Activated T-cell treated with anti-CD3 and anti-CD28 coated beads for 4 hours (primary cell): ENCODE results near the gene PKDCC.
"Not testable (repeated sequence)": the region's sequence is repeated elsewhere in the genome, so short reads cannot be mapped to it uniquely, and the experiment has no call there.

Experiments used
- DNase-seq: peaks from one replicate; pipeline ENCODE4 v3.0.0-alpha.2; 2020

The PKDCC gene

GRCh38 chr2:42050703-42051542 is 3.1 kb downstream of the PKDCC start:
- no peak for DNase-seq

DNA sequence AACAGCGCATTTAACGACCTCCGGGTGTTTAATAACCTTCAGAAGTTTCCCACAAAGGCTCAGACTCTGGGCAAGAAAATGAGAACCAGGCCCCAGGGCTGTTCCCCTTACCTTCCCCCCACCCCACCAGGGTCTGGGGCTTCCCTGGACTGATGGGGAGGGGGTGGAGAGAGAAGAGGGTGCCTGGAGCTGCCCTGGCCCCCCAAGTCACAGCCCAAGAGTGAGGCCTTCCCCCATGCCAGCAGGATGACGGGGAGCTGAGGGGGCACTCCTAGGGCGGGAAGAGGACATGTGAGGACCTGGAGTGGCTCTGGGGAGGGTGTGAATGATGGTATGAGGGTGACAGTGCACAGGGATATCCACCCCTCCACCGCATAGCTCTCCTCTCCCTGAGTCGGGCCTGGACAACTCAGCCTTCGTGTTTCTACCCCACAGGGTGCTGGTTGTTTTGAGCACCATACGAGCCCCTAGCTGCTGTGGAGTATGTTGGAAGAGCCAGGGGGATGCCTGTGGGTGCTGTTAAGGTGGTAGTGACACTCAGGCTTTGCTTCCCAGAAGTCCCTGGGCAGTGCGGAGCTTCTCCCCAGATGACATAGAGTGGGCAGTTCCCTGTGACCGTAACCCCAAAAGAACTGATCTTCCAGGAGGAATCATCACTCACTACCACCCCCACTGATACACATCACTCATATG is 3.9 kb downstream of the PKDCC start:
- DNase-seq, result no peak

GRCh38 chr2:42052702-42053481 is 5.1 kb downstream of the PKDCC start:
- no peak for DNase-seq

GRCh38 chr2:42053482-42053790 is 5.6 kb downstream of the PKDCC start:
- no peak for DNase-seq

DNA sequence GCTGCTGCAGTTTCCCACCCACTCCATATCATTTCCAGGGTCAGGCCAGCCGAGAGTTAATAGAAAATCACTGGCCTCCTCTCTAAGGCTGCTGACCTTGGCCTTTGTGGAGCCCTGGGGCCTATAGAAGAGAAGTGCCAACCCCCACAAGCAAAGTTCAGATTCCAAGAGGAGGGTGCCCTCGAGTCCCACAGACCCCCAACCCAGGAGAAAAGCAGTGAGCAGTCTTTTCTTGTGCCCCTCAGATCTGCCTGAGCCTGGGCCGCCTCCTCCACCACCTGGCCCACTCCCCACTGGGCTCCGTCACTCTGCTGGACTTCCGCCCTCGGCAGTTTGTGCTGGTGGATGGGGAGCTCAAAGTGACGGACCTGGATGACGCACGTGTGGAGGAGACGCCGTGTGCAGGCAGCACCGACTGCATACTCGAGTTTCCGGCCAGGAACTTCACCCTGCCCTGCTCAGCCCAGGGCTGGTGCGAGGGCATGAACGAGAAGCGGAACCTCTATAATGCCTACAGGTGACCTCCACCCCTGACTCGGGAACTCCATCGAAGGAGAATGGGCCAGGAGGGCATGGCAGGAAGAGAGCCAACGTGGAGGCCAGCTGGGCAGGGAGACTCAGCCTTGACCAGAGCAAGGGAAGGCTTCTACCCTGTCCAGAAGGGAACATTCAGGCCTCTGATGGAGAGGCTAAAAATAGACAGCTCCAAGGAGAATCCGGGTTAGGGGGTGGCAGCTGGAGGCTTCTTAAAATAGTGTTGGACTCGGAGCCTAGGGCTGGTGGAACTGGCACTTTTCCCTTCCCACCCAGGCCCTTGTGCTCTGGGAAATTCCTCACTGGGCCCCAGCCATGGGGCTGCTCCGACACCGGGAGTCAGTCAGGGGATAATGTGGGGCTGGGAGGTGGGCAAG is 6.2 kb downstream of the PKDCC start:
- no peak for DNase-seq

- DNase-seq, result no peak
Observed at GRCh38 chr2:42054714-42055430, 7.1 kb downstream of the PKDCC start.

GRCh38 chr2:42055573-42056514 is 8.0 kb downstream of the PKDCC start:
- DNase-seq, result no peak

DNA sequence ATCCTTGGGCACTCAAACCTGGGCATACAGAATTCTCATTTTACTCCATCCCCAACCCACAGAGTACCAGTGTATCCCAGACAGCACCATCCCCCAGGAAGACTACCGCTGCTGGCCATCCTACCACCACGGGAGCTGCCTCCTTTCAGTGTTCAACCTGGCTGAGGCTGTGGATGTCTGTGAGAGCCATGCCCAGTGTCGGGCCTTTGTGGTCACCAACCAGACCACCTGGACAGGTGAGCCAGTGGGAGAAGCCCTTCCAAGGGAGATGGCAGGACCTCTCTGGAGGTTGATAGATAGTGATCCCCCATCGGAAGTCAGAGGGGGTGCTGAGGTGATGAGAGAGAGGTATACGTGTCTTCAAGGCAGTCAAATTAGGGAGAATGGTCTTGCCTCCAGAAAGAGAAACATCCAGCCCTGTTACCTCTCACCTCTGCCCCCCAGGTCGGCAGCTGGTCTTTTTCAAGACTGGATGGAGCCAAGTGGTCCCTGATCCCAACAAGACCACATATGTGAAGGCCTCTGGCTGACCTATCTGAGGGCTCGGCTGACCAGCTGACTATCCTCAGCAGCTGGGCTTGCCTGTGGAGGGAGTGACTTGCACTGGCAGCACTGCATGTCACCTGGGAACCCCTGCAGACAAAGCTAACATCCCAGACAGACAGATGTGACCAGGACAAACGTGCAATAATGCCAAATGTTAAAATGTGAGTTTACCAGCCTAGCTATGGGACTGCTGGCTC is 9.5 kb downstream of the PKDCC start:
- no peak for DNase-seq

GRCh38 chr2:42057902-42058450 is 10.2 kb downstream of the PKDCC start:
- no peak for DNase-seq

DNA sequence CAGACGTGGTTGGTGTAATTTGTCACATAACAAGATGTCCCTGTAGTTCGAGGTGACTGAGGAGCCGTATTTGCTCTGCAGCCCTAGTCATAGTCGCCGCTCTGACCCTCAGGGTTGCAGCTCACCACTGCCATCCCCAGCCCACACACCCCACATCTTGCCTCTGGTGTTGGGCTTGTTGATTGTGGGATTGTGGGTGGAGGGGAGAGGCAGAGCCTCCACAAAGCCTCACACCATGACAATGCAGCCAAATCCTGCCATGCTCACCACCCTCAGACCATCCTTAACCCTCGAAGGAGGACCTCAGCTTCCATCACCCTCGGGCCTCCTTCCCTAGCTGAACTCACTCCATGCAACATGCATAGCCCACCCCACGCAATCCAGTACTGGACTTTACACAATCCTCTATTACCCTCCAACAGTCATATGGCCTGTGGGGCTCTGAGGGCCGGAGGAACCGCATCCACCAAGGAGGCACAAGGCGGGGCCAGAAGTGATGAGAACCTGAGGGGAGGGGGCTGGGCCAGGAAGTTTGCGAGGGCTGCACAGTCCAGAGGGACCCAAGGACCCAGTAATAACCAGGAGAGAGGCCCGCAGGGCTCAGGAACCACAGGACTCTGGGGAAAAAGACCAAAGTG is 11.6 kb downstream of the PKDCC start:
- no peak for DNase-seq

DNA sequence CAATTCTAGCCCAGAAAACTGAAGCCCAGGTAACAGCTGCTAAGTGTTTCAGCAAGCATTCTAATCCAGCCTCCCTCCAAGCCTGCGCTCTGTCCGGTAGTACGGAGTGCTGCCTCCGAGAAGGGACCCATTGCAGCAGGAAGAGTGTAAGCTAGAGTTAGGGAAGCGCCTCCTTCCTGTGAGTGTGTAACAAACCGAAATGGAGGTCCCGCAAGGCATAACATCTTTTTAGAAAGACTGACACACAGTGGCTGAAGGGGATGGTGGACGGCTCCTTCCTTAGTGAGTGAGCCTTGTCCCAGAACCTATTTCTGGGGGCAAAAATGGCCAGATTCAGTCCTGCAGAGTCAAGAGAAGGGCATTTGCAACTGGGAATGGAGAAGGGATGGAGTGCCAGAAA is 12.2 kb downstream of the PKDCC start:
- no peak for DNase-seq

GRCh38 chr2:42060718-42061619 is 13.1 kb downstream of the PKDCC start:
- DNase-seq, result no peak

DNA sequence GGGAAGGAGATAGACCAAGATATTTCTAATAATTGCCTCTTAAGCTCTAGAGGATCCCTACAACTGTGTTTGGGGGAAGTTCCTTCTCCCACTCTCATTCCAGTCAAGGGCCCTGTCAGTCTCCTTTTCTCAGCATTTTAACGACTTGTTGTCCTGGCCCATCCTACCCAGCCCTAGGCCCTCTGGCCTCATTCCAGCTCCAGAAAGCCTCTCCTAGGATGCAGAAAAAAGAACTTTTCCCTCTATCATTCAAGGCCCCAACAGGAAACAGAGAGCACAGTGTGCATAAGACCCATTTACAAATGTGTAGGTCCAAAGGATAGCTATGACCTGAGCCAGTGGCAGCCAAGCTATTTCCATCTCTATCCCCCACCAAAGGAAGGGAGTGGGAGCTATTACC is 14.0 kb downstream of the PKDCC start:
- DNase-seq, result no peak

DNA sequence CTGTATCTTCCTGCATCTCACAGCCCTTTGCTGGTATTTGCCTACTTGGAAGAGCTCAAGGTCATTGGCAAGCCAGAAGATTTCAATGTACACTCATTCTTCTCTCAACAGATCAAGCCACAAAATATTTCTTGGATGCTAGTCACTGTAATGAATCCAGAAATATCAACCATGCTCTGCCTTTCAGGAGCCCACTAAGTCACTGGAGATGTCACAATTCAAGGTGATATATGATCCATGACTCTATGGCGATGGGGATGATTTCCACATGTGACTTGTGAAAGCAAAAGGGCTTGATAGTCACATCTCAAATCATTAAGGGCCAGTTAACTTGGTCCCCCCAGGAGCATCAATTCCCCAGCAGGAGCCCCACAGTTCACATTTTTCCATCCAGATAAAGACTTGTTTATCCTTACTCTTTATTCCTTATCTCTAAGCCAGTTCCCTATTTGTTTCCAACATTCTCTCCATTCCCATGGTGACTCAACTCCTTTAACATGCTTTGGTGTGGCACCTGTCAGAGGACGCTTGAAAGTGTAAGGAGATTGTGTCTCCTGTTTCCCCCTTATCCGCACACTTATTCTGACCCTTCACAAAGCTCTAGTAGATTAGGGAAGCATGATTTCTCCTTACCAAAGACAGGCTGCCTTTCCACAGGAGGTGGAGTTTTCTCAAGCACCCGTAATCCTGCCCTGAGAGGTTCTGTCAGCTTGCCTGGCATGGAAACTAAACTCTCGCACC is 15.8 kb downstream of the PKDCC start:
- DNase-seq, result no peak

- DNase-seq, result no peak
Observed at GRCh38 chr2:42064417-42064942, 16.7 kb downstream of the PKDCC start.

- not testable (repeated sequence) for DNase-seq
Observed at GRCh38 chr2:42065753-42066152, 17.9 kb downstream of the PKDCC start.

- DNase-seq, result not testable (repeated sequence)
Observed at GRCh38 chr2:42067001-42067400, 19.2 kb downstream of the PKDCC start.
